SH-SY5Y (cell line): ENCODE measurements around the gene AGMO.

Experiments
- GATA2 ChIP-seq: IDR thresholded peaks from 2 replicates; pipeline ENCODE4 v1.6.1; 2011; ENCODE audit warnings: mild to moderate bottlenecking, low read depth, low read length
- GATA3 ChIP-seq: IDR thresholded peaks from 2 replicates; pipeline ENCODE4 v1.6.1; 2011; ENCODE audit warnings: low read depth, mild to moderate bottlenecking, low read length, moderate library complexity

The AGMO gene

GRCh38 chr7:15580604-15581351 lies 19.0 kb upstream of the AGMO start:
- TF ChIP-seq GATA3 (no peak), GATA2 (no peak)

- no peak for TF ChIP-seq GATA2
Observed at GRCh38 chr7:15577600-15577999, 15.8 kb upstream of the AGMO start.

GRCh38 chr7:15571301-15571878 lies 9.6 kb upstream of the AGMO start:
- TF ChIP-seq GATA3 (no peak), GATA2 (no peak)

GRCh38 chr7:15567652-15568051 lies 5.8 kb upstream of the AGMO start:
- TF ChIP-seq GATA3 (no peak), GATA2 (no peak)

GRCh38 chr7:15567036-15567435 lies 5.2 kb upstream of the AGMO start:
- TF ChIP-seq GATA3 (no peak), GATA2 (no peak)

- TF ChIP-seq GATA2 = no peak
- no peak for TF ChIP-seq GATA3
Observed at GRCh38 chr7:15566476-15566875, 4.7 kb upstream of the AGMO start.

GRCh38 chr7:15560968-15561367 lies 847 bp downstream of the AGMO start:
- TF ChIP-seq GATA3 (no peak), GATA2 (no peak)

- TF ChIP-seq GATA2 = no peak
- TF ChIP-seq GATA3 = no peak
Observed at GRCh38 chr7:15559416-15559928, 2.3 kb downstream of the AGMO start.

- TF ChIP-seq GATA3 (no peak), GATA2 (no peak)
Observed at GRCh38 chr7:15558756-15559155, 3.1 kb downstream of the AGMO start.

- TF ChIP-seq GATA2 = no peak
- TF ChIP-seq GATA3 = no peak
Observed at GRCh38 chr7:15557686-15558085, 4.1 kb downstream of the AGMO start.

GRCh38 chr7:15557186-15557585 lies 4.6 kb downstream of the AGMO start:
- TF ChIP-seq GATA3 (no peak), GATA2 (no peak)

- TF ChIP-seq GATA2 = no peak
- TF ChIP-seq GATA3 = no peak
Observed at GRCh38 chr7:15556339-15557105, 5.3 kb downstream of the AGMO start.

GRCh38 chr7:15555381-15555859 lies 6.4 kb downstream of the AGMO start:
- TF ChIP-seq GATA2 = no peak
- TF ChIP-seq GATA3 = no peak

GRCh38 chr7:15554744-15555143 lies 7.1 kb downstream of the AGMO start:
- TF ChIP-seq GATA3 = no peak
- no peak for TF ChIP-seq GATA2
